NCI-H1092 (cell line): ENCODE results near the gene ZMPSTE24.
"Not testable (repeated sequence)": the region's sequence is repeated elsewhere in the genome, so short reads cannot be mapped to it uniquely, and the experiment has no call there.

Source experiments
- DNase-seq: peaks from one replicate; lab custom pipeline; 2025; lab: John Stamatoyannopoulos, UW

Gene ZMPSTE24

GRCh38 chr1:40318970-40319621, 61.1 kb downstream of the ZMPSTE24 start:
- DNase-seq, result no peak

DNA sequence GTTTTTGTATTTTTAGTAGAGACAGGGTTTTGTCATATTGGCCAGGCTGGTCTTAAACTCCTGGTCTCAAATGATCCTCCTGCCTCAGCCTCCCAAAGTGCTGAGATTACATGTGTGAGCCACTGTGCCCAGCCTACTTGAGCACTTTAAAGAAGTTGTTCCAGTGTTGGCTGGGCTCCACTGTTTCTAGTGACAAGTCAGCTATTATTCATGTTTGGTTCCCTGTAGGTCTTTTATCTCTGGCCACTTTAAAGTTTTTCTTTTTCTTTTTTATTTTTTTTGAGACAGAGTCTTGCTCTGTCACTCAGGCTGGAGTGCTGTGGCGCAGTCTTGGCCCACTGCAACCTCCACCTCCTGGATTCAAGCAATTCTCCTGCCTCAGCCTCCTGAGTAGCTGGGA, 73.4 kb downstream of the ZMPSTE24 start:
- not testable (repeated sequence) for DNase-seq

DNA sequence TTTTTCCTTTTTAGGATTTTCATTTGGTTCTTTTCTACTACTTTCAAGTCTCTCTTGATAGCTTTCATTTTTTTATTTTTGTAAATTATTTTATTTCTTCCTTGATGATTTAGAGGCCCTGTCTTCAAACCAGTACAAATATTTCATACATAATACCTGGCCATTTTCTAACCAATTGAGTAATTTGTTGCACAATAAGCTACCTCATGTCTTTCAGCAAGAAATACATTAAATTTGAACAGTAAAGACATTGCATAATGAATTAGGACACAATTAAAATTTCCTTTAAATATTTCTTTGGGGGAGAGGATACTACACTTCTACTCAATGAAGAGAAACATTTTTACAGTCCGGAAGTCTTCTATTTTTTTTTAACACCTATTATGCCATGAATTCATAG, 74.7 kb downstream of the ZMPSTE24 start:
- DNase-seq, result no peak

DNA sequence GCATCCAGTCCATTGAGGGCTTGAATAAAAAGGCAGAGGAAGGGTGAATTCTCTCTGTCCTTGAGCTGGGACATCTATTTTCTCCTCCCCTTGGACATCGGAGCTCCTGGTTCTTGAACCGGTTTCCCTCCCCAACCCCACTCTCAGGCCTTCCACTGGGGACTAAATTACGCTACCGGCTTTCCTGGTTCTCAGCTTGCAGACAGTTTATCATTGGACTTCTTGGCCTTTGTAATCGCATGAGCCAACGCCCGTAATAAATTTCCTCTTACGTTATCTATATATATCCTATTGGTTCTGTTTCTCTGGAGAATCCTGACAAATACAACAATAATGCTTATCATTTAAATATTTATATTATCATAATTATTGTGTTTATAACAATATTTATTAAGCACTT, 79.4 kb downstream of the ZMPSTE24 start:
- no peak for DNase-seq

- peak; percentile 95 for DNase-seq
Observed at GRCh38 chr1:40338745-40339419, 80.8 kb downstream of the ZMPSTE24 start.

GRCh38 chr1:40339420-40340323, 81.6 kb downstream of the ZMPSTE24 start:
- DNase-seq, result peak; percentile 41

DNA sequence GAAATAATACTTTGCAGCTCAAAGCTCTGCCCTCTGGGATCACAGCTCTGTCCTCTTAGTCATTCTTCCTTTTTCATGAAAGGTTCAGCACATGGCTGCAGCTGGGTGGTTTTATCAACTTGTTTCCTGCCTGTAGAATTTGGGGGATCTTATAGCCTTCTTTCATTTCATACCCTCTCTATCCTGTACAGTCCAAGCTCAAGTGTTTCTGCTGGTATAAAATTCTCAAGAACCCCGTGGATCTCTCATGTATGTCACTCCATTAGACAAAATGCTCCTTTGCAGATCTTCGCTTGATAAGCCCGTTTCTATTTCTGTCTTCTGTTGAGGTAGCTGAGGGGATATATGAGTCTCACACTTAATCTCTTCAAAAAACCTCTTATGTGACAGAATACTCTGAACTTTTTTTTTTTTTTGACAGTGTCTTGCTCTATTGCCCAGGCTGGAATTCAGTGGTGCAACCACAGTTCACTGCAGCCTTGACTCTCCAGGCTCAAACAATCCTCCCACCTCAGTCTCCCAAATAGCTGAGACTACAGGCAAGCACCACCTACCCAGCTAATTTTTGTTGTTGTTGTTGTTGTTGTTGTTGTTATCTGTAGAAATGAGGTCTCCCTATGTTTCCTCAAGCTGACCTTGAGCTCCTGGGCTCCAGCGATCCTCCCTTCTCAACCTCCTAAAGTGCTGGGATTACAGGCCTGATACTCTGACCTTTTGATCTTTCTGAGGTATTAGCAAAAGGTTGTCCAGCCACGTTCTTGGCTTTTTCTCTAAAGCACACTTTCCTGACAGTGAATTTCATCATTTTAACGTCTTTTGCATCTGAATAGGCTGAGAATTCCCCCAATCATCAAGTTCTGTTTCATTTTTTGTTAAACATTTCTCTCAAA, 83.7 kb downstream of the ZMPSTE24 start:
- DNase-seq, result no peak

- not testable (repeated sequence) for DNase-seq
Observed at GRCh38 chr1:40342381-40342717, 84.3 kb downstream of the ZMPSTE24 start.
